Testis (tissue), 2 donors: ENCODE measurements around the gene RPP25L.

Experiments used
- CTCF ChIP-seq, 3 experiments: fragments of 450-650 bp in 2 of 3; fragments of 200-600 bp in 1 of 3; sonication (generic) in 1 of 3; IDR thresholded peaks; one replicate each; pipeline ENCODE4 v1.5.1; 2016 to 2019; ENCODE audit warnings: antibody characterized with exemption in 3 of 3, mild to moderate bottlenecking in 2 of 3, moderate library complexity in 1 of 3
- POLR2A ChIP-seq: fragments of 450-650 bp; IDR thresholded peaks from one replicate; pipeline ENCODE4 v1.6.1; 2017; ENCODE audit warnings: antibody characterized with exemption, mild to moderate bottlenecking, moderate library complexity

- no peak for TF ChIP-seq CTCF (IDR thresholded peaks at IDR 0.05)
- no peak for TF ChIP-seq POLR2A
Measured at GRCh38 chr9:34600908-34601307, 11.0 kb downstream of the RPP25L start.
